GM20431 (cell line): Measurements from ENCODE around the gene ZNF664.

Experiments
- in situ Hi-C: fragments of 300-500 bp; cut with MseI, MboI; formaldehyde crosslinking; loops from one replicate; pipeline ENCODE4 v1.15.0; 2020; ENCODE audit warnings: low sequenced_read_pairs; ENCODE audit not compliant: unreplicated experiment

The ZNF664 gene

DNA sequence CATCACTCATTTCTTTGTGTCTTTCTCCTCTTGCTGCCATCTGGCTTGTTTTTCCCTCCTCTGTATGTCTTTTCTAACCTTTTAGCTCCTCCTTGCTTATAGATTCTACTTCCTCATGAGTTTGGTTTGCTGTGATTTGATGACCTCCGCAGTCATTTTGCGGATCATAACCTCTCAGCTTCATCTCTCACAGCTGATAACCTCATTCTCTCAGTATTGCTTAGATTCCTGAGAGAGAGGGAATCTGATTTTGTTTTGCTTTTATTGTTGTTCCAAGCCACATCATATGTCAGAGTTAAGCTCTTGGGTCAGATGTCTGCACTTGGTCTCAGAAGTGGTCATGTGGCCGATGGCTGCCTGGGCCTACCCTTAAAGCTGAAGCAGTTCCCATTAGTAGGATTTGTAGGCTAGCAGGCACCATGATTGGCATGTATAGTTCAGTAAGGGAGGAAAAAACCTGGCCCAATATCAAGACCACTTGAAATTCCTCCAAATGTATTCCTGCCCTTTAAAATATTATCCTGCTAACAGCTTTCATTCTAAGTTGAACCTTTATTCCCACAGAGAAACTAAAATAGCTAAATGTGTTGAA lies 13.5 kb downstream of the ZNF664 start:
- in situ Hi-C loops: no loop called here

DNA sequence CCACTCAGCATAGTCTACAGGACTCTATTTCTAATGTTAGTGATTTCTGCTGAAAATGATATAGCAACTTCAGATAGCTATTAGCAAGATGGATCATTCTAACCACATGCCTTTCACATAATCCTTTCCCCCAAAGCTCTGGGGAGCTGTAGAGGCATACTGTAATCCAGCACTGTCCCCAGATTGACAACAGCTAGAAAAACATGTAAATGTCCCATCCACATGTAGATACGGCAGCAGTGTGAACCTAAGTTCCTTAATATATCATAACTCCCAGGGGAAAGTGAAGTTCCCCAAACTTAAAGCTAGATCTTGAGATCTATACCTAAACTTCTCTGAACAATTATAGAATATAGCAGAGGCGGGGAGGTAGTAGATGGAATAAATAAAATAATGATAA lies 14.0 kb downstream of the ZNF664 start:
- in situ Hi-C loops: no loop called here

DNA sequence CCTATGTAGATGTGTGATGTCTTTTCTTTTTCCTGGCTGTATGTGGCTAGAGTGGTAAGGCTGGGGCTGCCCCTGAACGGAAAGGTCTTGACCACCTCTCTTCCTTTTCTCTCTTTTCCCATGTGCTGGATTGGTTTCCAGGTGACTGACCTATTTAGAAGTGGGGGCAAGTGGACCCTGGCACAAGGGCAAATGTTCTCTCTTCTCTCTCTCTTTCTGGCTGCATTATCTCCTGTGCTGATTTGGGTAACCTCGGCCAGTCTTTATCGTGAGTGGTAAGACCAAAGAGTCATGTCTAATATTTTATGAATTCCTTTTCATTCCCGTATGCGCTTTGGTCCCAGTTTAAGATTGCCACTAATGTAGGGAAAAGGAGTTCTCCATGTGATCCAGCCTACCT lies 16.2 kb downstream of the ZNF664 start:
- in situ Hi-C loops: no loop called here

- in situ Hi-C loops: no loop called here
Measured at GRCh38 chr12:123989753-123990152, 16.7 kb downstream of the ZNF664 start.

GRCh38 chr12:123990511-123990910 lies 17.5 kb downstream of the ZNF664 start:
- in situ Hi-C loops: no loop called here

DNA sequence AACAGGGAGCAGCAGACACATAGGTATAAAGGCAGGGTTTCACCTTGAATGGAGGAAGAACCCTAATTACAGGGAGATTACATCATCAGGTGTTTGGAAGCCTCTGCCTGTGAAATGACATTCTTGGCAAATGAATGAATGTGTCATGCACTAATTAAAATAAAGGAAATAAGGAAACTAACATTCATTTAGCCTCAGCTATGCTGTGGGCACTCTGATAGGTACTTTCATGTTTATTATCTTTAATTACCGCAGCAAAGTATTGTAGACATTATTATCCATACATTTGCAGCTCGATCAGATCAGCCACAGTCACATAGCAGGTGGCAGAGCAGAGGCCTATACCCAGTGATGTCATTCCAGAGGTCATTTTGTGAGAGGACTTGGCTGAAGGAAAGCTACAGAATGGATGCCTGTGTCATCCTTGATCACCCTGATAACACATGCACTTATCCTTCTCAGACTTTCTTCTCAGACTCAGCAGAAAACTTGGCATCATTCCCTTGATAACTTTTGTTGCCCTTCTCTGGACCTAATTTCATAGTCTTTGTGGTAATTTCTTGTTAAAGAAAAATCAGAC lies 18.4 kb downstream of the ZNF664 start:
- in situ Hi-C loops: no loop called here

DNA sequence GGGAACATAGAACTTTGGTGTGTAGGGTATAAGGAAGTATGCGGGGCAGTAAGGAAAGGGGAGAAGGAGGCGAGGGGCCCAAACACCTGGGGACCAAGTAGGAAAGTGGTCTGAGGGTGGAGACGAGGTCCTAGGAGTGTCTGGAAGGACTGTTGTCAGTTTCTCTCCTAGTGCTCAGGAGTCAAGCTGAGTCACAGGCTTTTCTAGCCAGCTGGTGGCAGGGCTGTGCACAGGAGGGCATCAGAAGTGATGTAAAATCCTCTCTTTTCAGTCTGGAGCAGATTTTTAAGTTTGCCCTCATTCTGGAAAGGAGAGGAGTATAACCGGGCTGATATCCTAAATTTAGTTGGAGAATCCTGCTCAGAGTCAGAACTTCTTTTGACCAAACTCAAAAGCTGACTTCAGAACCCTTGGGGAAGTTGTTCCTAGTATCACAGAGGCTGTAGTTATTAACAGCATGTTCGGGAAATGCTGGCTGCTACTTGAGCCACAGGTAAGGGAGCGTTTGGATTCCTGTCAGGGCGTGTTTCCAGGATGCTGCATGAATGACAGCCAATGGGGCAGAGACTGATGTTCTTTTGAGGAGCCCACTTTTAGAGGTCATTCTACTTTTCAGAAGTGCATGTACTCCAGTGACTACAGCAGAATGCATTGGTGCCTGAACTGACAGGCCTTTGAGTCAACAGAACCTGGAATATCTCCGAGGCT lies 19.3 kb downstream of the ZNF664 start:
- in situ Hi-C loops: no loop called here

DNA sequence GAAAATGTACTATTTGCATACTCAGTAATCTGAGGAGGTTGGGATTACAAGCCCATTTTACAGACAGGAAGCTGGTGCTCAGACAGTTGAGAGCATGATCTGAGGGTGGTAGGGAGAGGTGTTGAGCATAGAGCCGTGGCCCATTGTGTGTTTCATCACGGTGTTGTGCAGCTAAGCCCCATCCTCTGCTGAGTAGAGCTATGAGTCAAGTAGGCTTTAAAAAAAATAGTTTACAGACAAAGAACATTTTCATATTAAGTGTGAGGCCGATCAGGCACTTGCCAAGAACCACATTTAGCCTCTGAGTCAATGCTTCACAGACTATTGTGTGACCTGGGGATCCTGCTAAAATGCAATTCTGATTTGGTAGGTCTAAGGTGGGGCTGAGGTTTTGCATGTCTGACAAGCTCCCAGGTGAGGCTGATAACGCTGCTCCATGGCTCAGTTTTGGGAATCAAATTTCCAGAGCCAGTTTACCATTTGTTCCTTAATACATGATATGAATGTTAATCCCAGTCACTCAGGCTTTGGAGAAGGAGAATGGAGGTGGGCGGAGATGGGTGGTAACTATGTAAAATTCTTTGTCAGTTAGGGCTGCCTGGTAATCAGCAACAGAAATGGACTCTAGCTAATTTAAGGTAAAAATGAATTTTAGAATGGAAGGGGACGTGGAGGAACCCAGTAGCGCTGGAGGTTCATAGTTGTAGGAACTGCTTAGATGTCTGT lies 22.2 kb downstream of the ZNF664 start:
- in situ Hi-C loops: no loop called here

DNA sequence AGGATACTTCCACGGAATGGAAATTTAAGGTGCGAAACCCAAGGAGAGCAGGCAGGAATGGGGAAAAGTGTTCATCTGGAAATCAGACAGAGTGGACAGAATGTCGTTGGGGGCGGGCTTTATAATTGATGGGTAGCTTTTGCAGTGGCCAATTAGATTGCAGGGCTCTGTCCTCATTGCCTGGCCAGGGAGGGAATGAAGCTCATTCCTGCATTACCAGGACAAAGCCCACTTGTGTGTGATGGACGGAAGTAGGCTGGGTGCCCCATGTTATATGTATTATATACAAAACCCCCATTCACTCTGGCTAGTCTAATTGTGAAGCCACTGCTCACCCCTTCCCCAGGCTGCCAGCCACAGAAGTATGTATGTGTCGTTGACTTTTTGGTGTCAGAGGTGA lies 23.6 kb downstream of the ZNF664 start:
- in situ Hi-C loops: no loop called here

DNA sequence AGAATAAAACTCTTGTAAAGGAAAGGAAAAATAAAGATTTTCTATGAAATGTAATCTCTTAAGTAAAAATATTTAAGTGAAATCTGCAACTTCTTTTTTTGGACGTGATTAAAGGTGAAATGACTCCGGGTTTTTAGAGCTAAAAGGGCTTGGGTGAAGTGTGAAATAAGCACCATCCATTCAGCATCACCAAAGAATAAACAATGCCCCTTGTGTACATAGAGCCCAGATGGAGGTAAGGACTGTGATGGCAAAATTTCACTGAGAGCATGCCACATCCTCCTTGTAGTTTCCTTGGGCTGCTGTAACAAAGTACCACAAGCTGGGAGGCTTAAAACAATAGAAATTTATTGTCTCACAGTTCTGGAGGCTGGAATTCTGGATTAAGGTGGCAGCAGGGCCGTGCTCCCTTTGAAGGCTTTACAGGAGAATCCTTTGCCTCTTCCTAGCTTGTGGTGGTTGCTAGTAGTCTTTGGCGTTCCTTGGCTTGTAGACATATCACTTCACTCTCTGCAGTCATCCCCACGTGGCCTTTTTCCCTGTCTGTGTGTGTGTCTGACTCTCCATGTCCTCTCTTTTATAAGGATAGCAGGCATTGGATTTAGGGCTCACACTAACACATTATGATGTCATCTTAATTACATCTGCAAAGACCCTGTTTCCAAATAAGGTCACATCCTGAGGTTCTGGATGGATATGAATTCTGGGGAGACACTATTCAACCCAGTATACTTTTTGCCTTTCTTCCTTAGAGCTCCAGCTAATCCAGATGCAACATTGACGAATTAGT lies 24.2 kb downstream of the ZNF664 start:
- in situ Hi-C loops: no loop called here

DNA sequence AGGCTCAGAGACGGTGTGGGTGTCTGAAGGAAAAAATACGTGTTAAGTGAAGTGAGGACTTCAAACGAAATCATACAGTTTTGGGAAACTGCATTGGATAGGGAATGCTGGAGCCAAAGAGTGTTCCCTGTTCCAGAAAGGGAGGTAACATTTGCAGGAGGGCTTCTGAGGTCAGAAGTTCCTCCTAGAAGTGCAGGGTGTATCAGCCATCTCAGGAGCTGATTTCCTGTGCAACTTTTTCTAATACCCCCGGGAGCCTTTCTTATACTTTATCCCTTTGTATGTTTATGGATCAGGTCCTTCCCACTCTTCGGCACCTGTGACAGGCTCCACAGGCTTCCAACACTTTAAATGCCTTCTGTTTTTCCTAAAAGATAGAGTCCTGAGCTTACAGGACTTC lies 24.9 kb downstream of the ZNF664 start:
- in situ Hi-C loops: no loop called here

- in situ Hi-C loops: no loop called here
Measured at GRCh38 chr12:123998344-123998990, 25.5 kb downstream of the ZNF664 start.

GRCh38 chr12:123998991-123999359 lies 26.0 kb downstream of the ZNF664 start:
- in situ Hi-C loops: no loop called here

DNA sequence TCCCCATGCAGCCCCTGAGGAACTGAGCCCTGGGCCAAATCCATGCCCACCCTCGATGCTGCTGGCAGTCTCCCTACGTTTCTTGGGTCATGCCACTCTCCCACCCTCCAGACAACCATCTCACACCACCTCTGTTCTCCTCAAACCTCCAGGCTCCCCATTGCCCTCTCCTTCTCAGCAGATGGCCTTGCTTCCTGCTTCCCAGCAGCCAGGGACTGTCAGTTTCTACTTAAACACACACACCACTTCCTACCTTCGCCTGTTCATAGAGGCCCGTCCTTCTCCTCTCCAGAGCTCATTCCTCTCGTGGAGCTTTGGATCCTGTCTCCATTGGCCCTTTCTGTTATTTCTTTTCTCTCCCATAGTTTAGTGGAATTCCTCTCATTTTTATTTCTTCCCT lies 27.1 kb downstream of the ZNF664 start:
- in situ Hi-C loops: no loop called here

DNA sequence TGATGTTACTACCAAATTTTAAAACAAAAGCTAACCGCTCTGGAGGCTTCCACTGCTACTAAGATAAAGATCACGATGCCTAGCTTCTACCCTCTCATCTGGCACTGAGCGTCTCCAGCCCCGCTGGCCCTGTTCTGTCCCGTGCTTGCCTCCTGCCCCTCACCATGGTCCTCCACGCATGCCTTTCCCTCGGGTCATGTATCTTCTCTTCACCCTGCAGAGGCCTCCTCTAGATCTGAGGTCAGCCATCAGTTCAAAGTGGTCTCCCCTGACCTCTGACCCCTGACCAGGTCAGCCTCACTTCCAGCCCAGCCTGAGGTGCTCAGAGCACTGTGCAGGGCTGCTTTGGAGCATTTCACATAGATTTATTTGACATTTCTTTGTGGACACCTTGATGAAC lies 28.3 kb downstream of the ZNF664 start:
- in situ Hi-C loops: no loop called here

- in situ Hi-C loops: no loop called here
Measured at GRCh38 chr12:124002021-124002644, 29.1 kb downstream of the ZNF664 start.

DNA sequence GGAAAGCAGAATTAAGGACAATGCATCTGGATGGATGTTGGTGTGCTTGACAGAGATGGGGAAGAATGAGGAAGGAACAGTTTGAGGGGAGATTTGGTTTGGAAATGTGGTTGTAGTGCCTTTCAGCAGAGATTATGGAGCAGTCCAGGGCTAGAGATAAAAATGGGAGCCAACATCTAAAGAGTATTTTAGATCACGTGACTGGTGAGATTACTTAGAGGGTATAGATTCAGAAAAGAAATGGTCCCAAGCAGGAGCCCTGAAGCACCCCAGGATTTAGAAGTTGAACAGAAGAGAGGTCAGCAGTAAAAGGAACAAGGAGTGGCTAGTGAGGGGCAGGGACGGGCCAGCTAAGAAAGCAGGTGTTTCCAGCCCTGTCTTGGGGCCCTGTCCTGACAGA lies 29.6 kb downstream of the ZNF664 start:
- in situ Hi-C loops: no loop called here

GRCh38 chr12:124004233-124004875 lies 31.3 kb downstream of the ZNF664 start:
- in situ Hi-C loops: no loop called here
